Psoas muscle (tissue), 8 donors: ENCODE measurements around the gene COL5A1. TPM values are rescaled to one million over a fixed set of nuclear protein-coding genes. Genes with fewer than 3 reads are reported as not detected.
A peak's percentile ranks its signal among the peaks of the same experiment; 100 is the strongest.

Experiments
- ATAC-seq, 4 donors: fragments of 200-7000 bp; cut with Tn5 transposase; one replicate each; pipeline ENCODE4 v1.9.1; 2020; ENCODE audit warnings: moderate library complexity in 3 of 4, mild to moderate bottlenecking in 2 of 4
- DNase-seq, 2 donors: peaks; one replicate each; pipeline ENCODE4 v3.0.0-alpha.2; 2020
- H3K27ac ChIP-seq: fragments of 200-600 bp; one replicate; pipeline ENCODE4 v1.8.0; 2022
- H3K27me3 ChIP-seq, 3 donors: fragments of 200-600 bp in 1 of 3; one replicate each; pipeline versions ENCODE4 v1.6.1 to v1.8.0; 2013 to 2022; ENCODE audit warnings: low read length in 2 of 3, mild to moderate bottlenecking in 2 of 3, moderate library complexity in 1 of 3; ENCODE audit not compliant: insufficient read depth in 3 of 3
- H3K36me3 ChIP-seq, 2 donors: fragments of 200-600 bp in 1 of 2; one replicate each; pipeline versions ENCODE4 v1.6.1 to v1.8.0; 2013 to 2022; ENCODE audit warnings: low read depth in 1 of 2, mild to moderate bottlenecking in 1 of 2, moderate library complexity in 1 of 2; ENCODE audit not compliant: insufficient read depth in 1 of 2
- H3K4me1 ChIP-seq: fragments of 200-600 bp; one replicate; pipeline ENCODE4 v1.8.0; 2022
- H3K4me3 ChIP-seq: fragments of 200-600 bp; one replicate; pipeline ENCODE4 v1.8.0; 2022; ENCODE audit warnings: mild to moderate bottlenecking
- H3K9me3 ChIP-seq: fragments of 200-600 bp; one replicate; pipeline ENCODE4 v1.8.0; 2022
- CTCF ChIP-seq: fragments of 200-600 bp; IDR thresholded peaks from one replicate; pipeline ENCODE4 v1.8.0; 2022; ENCODE audit warnings: antibody characterized with exemption
- WGBS, 3 donors: extraction: QIAGEN DNeasy Blood & Tissue Kit; methylation state at CpG; one replicate each; pipeline versions ENCODE4 v1.1.6 to v1.1.7; 2013; 5-methylcytosine and 5-hydroxymethylcytosine counted together
- intact Hi-C, 2 donors: fragments of 100-400 bp; cut with DNase I; formaldehyde crosslinking; loops; one replicate each; pipeline versions ENCODE4 v1.11.0 to v1.14.2; 2022
- polyA plus RNA-seq, 3 donors: library from polyadenylated mRNA; stranded (reverse); fragments of 200-250 nt; gene quantifications; one replicate each; pipeline ENCODE4 v1.2.3, GENCODE V29; 2013
- total RNA-seq, 4 donors: library from RNA; stranded (reverse); fragmentation: NEBNext Ultra II Directional in 2 of 4; extraction: Animal tissue kit (Norgen Biotek cat#: 25700) in 2 of 4; gene quantifications; one replicate each; pipeline versions ENCODE4 v1.2.1 to v1.2.4, GENCODE V29; 2021 to 2023
- donor health status: healthy with polysubstance abuse.
- donor health status: DM: no; HTN: no; CAD: no; lungs with moderate emphysema.
- donor health status: Bipolar disorder and iron deficiency.
- donor health status: healthy.
- donor health status: DM: yes; HTN: yes; CAD: no.
- donor health status: DM: no; HTN: no; CAD: no.
- donor health status: DM: no; HTN: no; CAD: no.
- donor health status: DM: yes; HTN: yes; CAD: no.

Gene COL5A1
- total and polyA plus RNA-seq, 7 donors: 1.7 to 11.3 (median 3.4) TPM

GRCh38 chr9:134662143-134662876 lies 20.7 kb downstream of the COL5A1 start:
- peak in 3 of 4 donors; percentile 53 to 61 (median 60) for ATAC-seq
- no peak overlapping the region for H3K27ac ChIP-seq
- peak; percentile 62 to 66 for DNase-seq
- no peaks in the 10 kb centered on the region for H3K9me3 ChIP-seq
- no peak overlapping the region for H3K4me3 ChIP-seq
- no peak for TF ChIP-seq CTCF
- no peaks in the 10 kb centered on the region for H3K36me3 ChIP-seq
- intact Hi-C loops: no loop called here
- peaks cover 0 to 27% (median 4%) of the 10 kb centered on the region in 3 donors for H3K27me3 ChIP-seq
- WGBS, 3 donors: 34 to 46% (median 36%) methylated on average over 17 of the region's 17 CpGs
- H3K4me1 ChIP-seq: no peaks in the 10 kb centered on the region

- H3K27ac ChIP-seq: no peak overlapping the region
- H3K9me3 ChIP-seq: no peaks in the 10 kb centered on the region
- H3K27me3 ChIP-seq: peaks cover 0 to 27% (median 4%) of the 10 kb centered on the region in 3 donors
- 65 to 73% (median 67%) methylated on average over 10 of the region's 10 CpGs for WGBS, 3 donors
- H3K4me1 ChIP-seq: no peaks in the 10 kb centered on the region
- no peak for TF ChIP-seq CTCF
- intact Hi-C loops: no loop called here
- H3K4me3 ChIP-seq: no peak overlapping the region
- DNase-seq (no peak), ATAC-seq (no peak)
- no peaks in the 10 kb centered on the region for H3K36me3 ChIP-seq
Observed at GRCh38 chr9:134663084-134663483, 21.5 kb downstream of the COL5A1 start.

- DNase-seq (peak in 1 of 2 donors; percentile 11), ATAC-seq (no peak)
- WGBS, 3 donors: 66 to 78% (median 68%) methylated on average over 9 of the region's 9 CpGs
- Histone ChIP-seq H3K27ac (no peak overlapping the region), H3K27me3 (peaks cover 0 to 27% (median 4%) of the 10 kb centered on the region in 3 donors), H3K4me3 (no peak overlapping the region), H3K9me3 (no peaks in the 10 kb centered on the region), H3K36me3 (no peaks in the 10 kb centered on the region), H3K4me1 (no peaks in the 10 kb centered on the region)
- intact Hi-C loops: no loop called here
- TF ChIP-seq CTCF: no peak
Observed at GRCh38 chr9:134663753-134664415, 22.3 kb downstream of the COL5A1 start.

- H3K36me3 ChIP-seq: no peaks in the 10 kb centered on the region
- H3K4me3 ChIP-seq: no peak overlapping the region
- no peak for TF ChIP-seq CTCF
- DNase-seq (peak in 1 of 2 donors; percentile 7), ATAC-seq (no peak)
- no peaks in the 10 kb centered on the region for H3K4me1 ChIP-seq
- 90 to 93% (median 91%) methylated on average over 5 of the region's 5 CpGs for WGBS, 3 donors
- H3K27me3 ChIP-seq: peaks cover 0 to 24% (median 4%) of the 10 kb centered on the region in 3 donors
- H3K9me3 ChIP-seq: no peaks in the 10 kb centered on the region
- no peak overlapping the region for H3K27ac ChIP-seq
- intact Hi-C loops: no loop called here
Observed at GRCh38 chr9:134664446-134664845, 22.8 kb downstream of the COL5A1 start.
